Transverse colon (tissue), 4 donors: Measurements from ENCODE around the gene FILIP1L. TPM values are rescaled to one million over a fixed set of nuclear protein-coding genes. Genes with fewer than 3 reads are reported as not detected.

Source experiments
- DNase-seq: peaks from one replicate; pipeline ENCODE4 v3.0.0-alpha.2; 2019
- H3K27ac ChIP-seq, 4 donors: fragments of 200-600 bp; sonication (generic); 2 replicates each; pipeline ENCODE4 v1.5.1; 2016 to 2018; ENCODE audit warnings: inconsistent platforms in 4 of 4
- H3K27me3 ChIP-seq: fragments of 200-600 bp; sonication (generic); 2 replicates; pipeline ENCODE4 v1.5.1; 2017; ENCODE audit warnings: inconsistent platforms
- H3K36me3 ChIP-seq, 4 donors: fragments of 200-600 bp; sonication (generic); 2 replicates each; pipeline ENCODE4 v1.5.1; 2017 to 2019; ENCODE audit warnings: inconsistent platforms in 4 of 4
- H3K4me1 ChIP-seq, 4 donors: fragments of 200-600 bp; sonication (generic); 2 replicates each; pipeline ENCODE4 v1.5.1; 2017 to 2020; ENCODE audit warnings: inconsistent platforms in 4 of 4
- H3K4me3 ChIP-seq, 4 donors: fragments of 200-600 bp; sonication (generic); 1 replicate in 1 of 4; 2 replicates in 3 of 4; pipeline versions ENCODE4 v1.5.1 to v1.6.1; 2017 to 2019; ENCODE audit warnings: inconsistent platforms in 4 of 4
- H3K9me3 ChIP-seq, 2 donors: fragments of 200-600 bp; sonication (generic); 2 replicates each; pipeline ENCODE4 v1.5.1; 2017 to 2019; ENCODE audit warnings: inconsistent platforms in 2 of 2
- EP300 ChIP-seq: sonication (generic); formaldehyde crosslinking; IDR thresholded peaks from one replicate; pipeline ENCODE4 v1.6.1; 2017; ENCODE audit warnings: antibody characterized with exemption, low read depth
- POLR2A ChIP-seq: fragments of 450-650 bp; IDR thresholded peaks from one replicate; pipeline ENCODE4 v1.6.1; 2016; ENCODE audit warnings: antibody characterized with exemption, mild to moderate bottlenecking, moderate library complexity
- POLR2AphosphoS5 ChIP-seq, 3 donors: sonication (generic); formaldehyde crosslinking; IDR thresholded peaks; one replicate each; pipeline ENCODE4 v1.6.1; 2016; ENCODE audit warnings: antibody characterized with exemption in 3 of 3
- WGBS, 2 donors: methylation state at CpG; one replicate each; pipeline ENCODE4 v1.1.5; 2018; ENCODE audit warnings: low coverage in 1 of 2; 5-methylcytosine and 5-hydroxymethylcytosine counted together
- in situ Hi-C, 4 donors: fragments of 200-750 bp; cut with MboI; loops; one replicate each; pipeline versions ENCODE4 v1.15.0 to v1.15.1; 2017; ENCODE audit warnings: low sequenced_read_pairs in 3 of 4, low pct_ligation_motif_present in 1 of 4, low pct_unique_long_range_greater_than_20kb in 1 of 4
- intact Hi-C: fragments of 100-400 bp; cut with DNase I; formaldehyde crosslinking; loops from one replicate; pipeline ENCODE4 v1.15.1; 2023; ENCODE audit warnings: low total_unique reads
- total RNA-seq, 4 donors: library from RNA; depleted of rRNA; stranded (reverse); fragments of >200 nt; gene quantifications; one replicate each; pipeline ENCODE4 v1.1.0, GENCODE V29; 2016
- TF ChIP-seq, protein P1 (sequence below), 5 experiments: fragments of 200-600 bp in 3 of 5; fragments of 450-650 bp in 2 of 5; sonication (generic) in 3 of 5; IDR thresholded peaks; 1 replicate in 2 of 5; 2 replicates in 3 of 5; pipeline ENCODE4 v1.5.1; 2016 to 2017; ENCODE audit warnings: antibody characterized with exemption in 5 of 5, inconsistent platforms in 3 of 5, mild to moderate bottlenecking in 2 of 5, moderate library complexity in 1 of 5

Gene FILIP1L
- total RNA-seq, 4 donors from 2014 or later = 12.3 to 38.2 (median 26.9) TPM

DNA sequence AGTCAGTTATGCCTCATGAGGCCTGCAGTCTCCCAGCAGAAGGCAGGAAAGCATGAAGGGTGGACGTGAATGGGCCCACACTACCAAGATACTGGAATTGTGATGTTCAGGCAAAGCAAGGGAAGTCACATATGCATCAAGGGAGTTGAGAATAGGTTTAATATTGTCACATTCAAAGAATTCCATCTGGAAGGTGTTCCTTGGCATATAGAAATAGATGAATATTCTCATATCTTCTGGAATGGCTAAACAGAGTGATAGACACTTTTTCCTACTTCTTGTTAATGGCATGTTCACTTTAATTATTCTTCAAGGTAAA lies 193.0 kb downstream of the FILIP1L start:
- Histone ChIP-seq H3K4me3 (no peak overlapping the region), H3K27me3 (no peaks in the 10 kb centered on the region), H3K9me3 (no peaks in the 10 kb centered on the region), H3K4me1 (peaks cover 0 to 56% (median 29%) of the 10 kb centered on the region in 4 donors), H3K36me3 (no peaks in the 10 kb centered on the region), H3K27ac (peak overlapping the region; percentile 67 to 82 (median 80))
- intact Hi-C loops (no loop called here), in situ Hi-C loops (no loop called here)
- 17 to 57% methylated on average over 1 of the region's 1 CpG for WGBS, 2 donors
- no peak for TF ChIP-seq POLR2AphosphoS5 (IDR thresholded peaks at IDR 0.05)
- no peak for TF ChIP-seq EP300
- TF ChIP-seq, protein P1, sequence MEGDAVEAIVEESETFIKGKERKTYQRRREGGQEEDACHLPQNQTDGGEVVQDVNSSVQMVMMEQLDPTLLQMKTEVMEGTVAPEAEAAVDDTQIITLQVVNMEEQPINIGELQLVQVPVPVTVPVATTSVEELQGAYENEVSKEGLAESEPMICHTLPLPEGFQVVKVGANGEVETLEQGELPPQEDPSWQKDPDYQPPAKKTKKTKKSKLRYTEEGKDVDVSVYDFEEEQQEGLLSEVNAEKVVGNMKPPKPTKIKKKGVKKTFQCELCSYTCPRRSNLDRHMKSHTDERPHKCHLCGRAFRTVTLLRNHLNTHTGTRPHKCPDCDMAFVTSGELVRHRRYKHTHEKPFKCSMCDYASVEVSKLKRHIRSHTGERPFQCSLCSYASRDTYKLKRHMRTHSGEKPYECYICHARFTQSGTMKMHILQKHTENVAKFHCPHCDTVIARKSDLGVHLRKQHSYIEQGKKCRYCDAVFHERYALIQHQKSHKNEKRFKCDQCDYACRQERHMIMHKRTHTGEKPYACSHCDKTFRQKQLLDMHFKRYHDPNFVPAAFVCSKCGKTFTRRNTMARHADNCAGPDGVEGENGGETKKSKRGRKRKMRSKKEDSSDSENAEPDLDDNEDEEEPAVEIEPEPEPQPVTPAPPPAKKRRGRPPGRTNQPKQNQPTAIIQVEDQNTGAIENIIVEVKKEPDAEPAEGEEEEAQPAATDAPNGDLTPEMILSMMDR (IDR thresholded peaks at IDR 0.05) = no peak
- no peak for TF ChIP-seq POLR2A
- DNase-seq = no peak

DNA sequence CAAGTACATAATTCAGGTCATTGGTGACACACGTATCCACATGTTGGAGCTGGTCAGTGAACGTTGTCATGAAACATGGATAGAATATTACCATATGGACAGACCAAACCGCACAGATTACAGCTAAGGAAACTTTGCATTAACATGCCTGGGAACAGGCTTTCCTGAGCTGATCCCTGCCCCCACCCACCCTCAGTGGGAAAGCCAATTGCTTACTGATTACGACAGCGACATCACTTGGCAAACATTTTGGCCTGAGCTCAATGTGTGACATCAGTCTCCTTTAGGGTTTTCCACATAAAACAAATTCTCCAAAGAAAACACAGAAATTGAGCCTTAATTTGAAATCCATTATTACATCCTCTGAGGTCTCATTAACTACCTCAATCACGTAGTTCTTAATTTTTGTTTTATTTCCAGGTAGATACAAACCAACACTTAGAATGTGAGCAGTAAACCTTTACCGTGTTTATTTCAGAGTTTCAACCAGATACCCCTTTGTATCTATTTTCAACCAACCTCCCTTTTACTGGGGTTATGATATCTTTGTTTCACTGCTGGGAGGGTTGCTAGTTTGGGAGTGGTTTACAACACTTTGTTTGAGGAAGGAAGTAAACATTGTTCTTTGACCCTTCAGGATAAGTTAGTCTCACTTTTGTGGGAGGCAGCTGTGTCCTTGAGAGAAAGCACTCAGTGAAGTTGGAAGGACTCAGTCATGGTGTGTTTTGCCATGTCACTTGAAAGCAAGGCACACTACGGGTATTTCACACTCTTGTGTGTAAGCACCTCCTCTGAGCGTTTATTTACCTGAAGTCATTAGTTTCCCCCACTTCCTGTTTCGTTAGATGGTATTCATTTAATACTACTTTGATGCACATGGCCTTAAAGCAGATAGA lies 193.6 kb downstream of the FILIP1L start:
- 42 to 45% methylated on average over 5 to 10 of the region's 10 CpGs for WGBS, 2 donors
- Histone ChIP-seq H3K27me3 (no peaks in the 10 kb centered on the region), H3K36me3 (no peaks in the 10 kb centered on the region), H3K9me3 (no peaks in the 10 kb centered on the region), H3K27ac (peak overlapping the region; percentile 67 to 82 (median 80)), H3K4me3 (no peak overlapping the region), H3K4me1 (peaks cover 0 to 50% (median 24%) of the 10 kb centered on the region in 4 donors)
- peak in 2 of 3 donors; percentile 40 to 54 for TF ChIP-seq POLR2AphosphoS5 (IDR thresholded peaks at IDR 0.05)
- TF ChIP-seq, protein P1 (IDR thresholded peaks at IDR 0.05) = no peak
- peak; percentile 71 for DNase-seq
- intact Hi-C loops (no loop called here), in situ Hi-C loops (no loop called here)

DNA sequence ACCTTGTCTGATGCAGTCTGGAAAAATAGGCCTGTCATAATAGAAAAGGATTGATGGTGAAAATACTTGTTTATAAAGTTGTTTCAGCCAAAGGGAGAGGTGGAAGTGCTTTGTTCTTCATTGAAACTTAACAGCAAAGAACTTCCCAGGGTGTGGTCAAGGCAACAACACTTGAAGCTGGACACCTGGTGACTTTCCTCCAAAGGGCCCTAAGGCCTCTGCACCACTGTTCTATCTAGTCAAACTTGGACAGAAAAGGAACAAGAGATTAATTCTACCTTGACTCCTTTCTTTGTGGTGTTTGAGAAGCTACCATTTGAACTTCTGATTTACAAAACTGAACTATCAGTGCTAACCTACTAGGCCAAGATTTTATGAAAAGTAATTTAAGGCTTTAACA lies 194.6 kb downstream of the FILIP1L start:
- no peak for TF ChIP-seq EP300
- TF ChIP-seq, protein P1 (IDR thresholded peaks at IDR 0.05) = no peak
- no peak for TF ChIP-seq POLR2A
- TF ChIP-seq POLR2AphosphoS5 (IDR thresholded peaks at IDR 0.05) = no peak
- H3K4me3 ChIP-seq = no peak overlapping the region
- intact Hi-C loops = no loop called here
- no peaks in the 10 kb centered on the region for H3K36me3 ChIP-seq
- DNase-seq = no peak
- H3K27me3 ChIP-seq = no peaks in the 10 kb centered on the region
- in situ Hi-C loops = no loop called here
- H3K9me3 ChIP-seq = no peaks in the 10 kb centered on the region
- H3K27ac ChIP-seq = peak overlapping the region; percentile 67 to 82 (median 80)
- H3K4me1 ChIP-seq = peaks cover 0 to 44% (median 21%) of the 10 kb centered on the region in 4 donors

DNA sequence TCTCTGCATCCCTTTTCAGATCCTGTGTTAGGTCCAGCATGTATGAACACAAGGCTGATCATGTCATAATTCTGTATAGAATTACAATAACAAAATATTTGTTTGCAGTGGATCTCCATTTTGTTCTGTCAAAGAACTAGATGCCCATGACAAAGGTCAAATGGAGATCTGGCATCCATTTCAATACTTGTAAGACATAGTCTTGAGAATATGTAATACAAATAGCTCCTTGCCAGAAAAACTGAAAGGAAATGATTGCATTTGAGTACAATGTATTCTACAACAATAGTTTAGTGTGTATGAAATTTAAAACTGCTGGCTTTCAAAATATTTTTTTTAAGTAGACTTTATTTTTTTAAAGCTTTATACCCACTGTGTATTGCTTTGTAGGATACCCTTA lies 195.6 kb downstream of the FILIP1L start:
- peaks cover 0 to 44% (median 21%) of the 10 kb centered on the region in 4 donors for H3K4me1 ChIP-seq
- DNase-seq = no peak
- in situ Hi-C loops = no loop called here

More for the DNA sequence above, 195.6 kb downstream of the FILIP1L start:
- H3K9me3 ChIP-seq = no peaks in the 10 kb centered on the region
- intact Hi-C loops = no loop called here
- H3K36me3 ChIP-seq = no peaks in the 10 kb centered on the region
- no peak overlapping the region for H3K4me3 ChIP-seq
- no peak overlapping the region for H3K27ac ChIP-seq
- H3K27me3 ChIP-seq = no peaks in the 10 kb centered on the region
- no peak for TF ChIP-seq POLR2AphosphoS5 (IDR thresholded peaks at IDR 0.05)
- TF ChIP-seq EP300 = no peak
- TF ChIP-seq POLR2A = no peak
- TF ChIP-seq, protein P1 (IDR thresholded peaks at IDR 0.05) = no peak
